ENCODE results near the gene IKBKE. TPM values are rescaled to one million over a fixed set of nuclear protein-coding genes. Genes with fewer than 3 reads are reported as not detected.

IKBKE gene
- total RNA-seq, 1 experiment from 2014 or later, result 12.7 TPM

DNA sequence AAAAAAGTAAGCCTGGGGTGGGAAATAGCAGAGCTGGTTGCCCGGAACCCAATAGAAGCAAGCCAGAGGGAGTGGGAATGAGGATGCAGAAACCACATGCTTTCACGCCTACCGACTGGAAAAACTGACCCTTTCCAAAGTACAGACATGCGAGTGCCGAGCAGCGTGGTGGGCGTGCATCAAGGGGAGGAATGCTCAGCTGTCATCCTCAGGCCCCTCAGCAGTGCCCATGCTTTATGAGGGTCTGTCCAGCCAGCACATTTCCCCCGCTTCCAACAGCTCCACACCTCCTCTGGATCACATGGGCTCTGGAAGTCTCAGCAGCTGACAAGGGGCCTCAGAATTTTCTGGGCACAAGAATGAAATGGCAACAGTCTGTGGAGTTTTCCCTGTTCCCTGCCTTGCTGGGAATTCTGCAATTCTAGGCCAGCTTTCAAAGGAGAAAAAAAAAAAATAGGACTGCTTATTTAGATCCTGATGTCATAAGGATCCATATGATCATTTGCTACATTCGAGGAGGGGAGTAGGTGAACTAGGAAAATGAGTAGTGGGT is 19.1 kb upstream of the IKBKE start:
- no peak for DNase-seq (ENCODE audit: low spot score)
- in situ Hi-C loops (cut with HindIII; ENCODE audit: low sequenced_read_pairs), result no loop called here

DNA sequence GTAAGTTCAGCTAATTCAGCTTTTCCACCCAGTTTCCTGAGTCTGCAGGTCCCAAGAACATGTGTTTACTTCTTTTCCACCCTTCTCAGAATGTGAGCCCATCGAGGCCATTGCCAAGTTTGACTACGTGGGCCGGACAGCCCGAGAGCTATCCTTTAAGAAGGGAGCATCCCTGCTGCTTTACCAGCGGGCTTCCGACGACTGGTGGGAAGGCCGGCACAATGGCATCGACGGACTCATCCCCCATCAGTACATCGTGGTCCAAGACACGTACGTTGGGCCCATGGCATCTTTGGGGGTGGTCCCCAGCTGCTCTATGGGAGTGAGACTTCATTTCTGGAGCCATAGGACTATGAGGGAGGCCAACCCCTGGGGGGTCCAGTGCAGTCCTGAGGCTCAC is 17.2 kb upstream of the IKBKE start:
- in situ Hi-C loops (cut with HindIII; ENCODE audit: low sequenced_read_pairs), result no loop called here
- no peak for DNase-seq (ENCODE audit: low spot score)

DNA sequence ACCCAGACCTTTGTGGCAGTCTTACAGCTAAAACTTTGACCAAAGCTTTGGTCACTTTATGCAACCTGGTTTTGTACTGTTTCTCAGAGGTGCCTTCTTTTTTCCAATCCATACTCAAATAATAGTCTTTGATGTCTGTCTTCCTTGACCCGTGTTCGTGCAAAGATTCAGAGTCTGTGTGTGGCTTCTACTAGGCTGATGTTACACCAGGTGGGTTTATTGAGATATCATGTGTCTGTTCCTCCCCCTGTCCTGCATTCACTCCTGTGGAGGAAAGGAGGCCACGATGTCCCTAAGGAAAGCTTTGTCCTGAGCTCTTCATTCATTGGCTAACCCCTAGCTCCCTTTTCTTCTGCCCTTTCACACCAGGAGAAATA is 15.0 kb upstream of the IKBKE start:
- in situ Hi-C loops (cut with HindIII; ENCODE audit: low sequenced_read_pairs), result no loop called here
- no peak for DNase-seq (ENCODE audit: low spot score)

DNA sequence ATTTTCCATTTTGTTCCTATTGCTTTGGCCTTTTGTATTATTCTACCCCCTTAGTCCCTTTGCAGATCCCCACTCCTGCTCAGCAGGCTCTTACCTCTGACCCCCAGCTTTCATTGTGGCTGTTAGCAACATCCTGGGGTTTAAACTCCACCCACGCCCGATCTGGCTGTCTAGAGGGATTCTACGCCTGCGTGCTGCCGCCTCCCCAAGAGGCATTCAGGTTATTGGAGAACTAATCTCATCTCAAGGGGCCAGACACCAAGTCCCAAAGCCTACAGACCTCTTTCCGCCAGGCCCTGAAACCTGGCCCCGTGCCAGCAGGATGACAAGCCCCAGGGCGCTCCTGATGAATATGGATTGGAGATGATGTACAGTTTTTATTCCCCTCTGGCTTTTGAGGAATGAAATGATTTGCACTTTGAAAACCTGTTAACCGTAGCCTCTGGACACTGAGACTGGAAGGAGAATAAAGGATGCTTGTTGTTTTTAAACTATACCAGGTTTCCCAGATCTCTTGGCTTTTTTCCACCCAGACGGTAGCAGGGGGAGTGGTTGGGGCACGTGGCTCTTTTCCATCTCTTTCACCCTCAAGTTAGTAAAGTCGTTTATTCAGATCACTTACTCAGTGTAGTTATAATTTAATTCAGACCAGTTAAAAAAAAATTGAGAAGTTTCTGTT is 14.5 kb upstream of the IKBKE start:
- in situ Hi-C loops (cut with HindIII; ENCODE audit: low sequenced_read_pairs), result no loop called here
- DNase-seq (ENCODE audit: low spot score), result peak; percentile 62

GRCh38 chr1:206456577-206457370 is 13.5 kb upstream of the IKBKE start:
- in situ Hi-C loops (cut with HindIII; ENCODE audit: low sequenced_read_pairs), result no loop called here
- DNase-seq (ENCODE audit: low spot score), result no peak

- in situ Hi-C loops (cut with HindIII; ENCODE audit: low sequenced_read_pairs), result no loop called here
- DNase-seq (ENCODE audit: low spot score), result no peak
These were observed 12.7 kb upstream of the IKBKE start for GRCh38 chr1:206457408-206458120.

DNA sequence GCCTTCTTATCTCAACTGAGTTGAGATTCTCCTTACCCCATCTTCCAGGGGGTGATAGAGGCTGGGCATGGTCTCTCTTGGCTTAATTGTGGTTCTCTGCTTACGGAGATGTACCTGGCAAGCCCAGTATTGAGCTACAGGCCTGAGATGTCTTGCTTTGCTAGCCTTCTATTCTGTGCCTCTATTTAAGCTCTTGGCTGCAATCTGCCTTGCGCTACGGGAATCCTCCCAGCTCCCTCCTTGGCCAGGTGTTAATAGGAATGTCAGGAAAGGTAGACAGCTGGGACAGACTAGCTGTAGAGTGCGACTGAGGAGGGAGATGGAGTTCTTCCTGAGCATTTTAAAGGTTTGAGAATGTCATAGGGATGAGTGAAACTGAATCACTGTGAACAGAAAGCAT is 10.6 kb upstream of the IKBKE start:
- peak; percentile 66 for DNase-seq (ENCODE audit: low spot score)
- in situ Hi-C loops (cut with HindIII; ENCODE audit: low sequenced_read_pairs), result no loop called here

DNA sequence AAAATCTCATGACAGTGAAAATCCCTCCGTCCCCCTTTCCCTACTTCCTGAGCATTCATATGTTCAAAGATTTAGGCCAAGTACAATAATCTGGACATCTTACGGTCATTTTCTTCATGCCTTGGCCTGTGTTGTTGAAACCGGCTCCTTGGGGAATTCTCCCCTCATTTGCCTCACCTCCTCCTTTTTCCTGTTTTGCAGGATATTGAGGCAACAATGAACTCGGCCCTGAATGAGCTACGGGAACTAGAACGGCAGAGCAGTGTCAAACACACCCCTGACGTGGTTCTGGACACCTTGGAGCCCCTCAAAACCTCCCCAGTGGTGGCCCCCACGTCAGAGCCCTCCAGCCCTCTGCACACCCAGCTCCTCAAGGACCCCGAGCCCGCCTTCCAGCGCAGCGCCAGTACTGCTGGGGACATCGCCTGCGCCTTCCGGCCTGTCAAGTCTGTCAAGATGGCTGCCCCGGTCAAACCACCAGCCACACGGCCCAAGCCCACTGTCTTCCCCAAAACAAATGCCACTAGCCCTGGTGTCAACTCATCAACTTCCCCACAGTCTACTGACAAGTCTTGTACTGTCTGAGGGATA is 9.3 kb upstream of the IKBKE start:
- DNase-seq (ENCODE audit: low spot score), result no peak
- in situ Hi-C loops (cut with HindIII; ENCODE audit: low sequenced_read_pairs), result no loop called here

GRCh38 chr1:206461602-206462455 is 8.4 kb upstream of the IKBKE start:
- peak; percentile 84 for DNase-seq (ENCODE audit: low spot score)
- in situ Hi-C loops (cut with HindIII; ENCODE audit: low sequenced_read_pairs), result no loop called here

DNA sequence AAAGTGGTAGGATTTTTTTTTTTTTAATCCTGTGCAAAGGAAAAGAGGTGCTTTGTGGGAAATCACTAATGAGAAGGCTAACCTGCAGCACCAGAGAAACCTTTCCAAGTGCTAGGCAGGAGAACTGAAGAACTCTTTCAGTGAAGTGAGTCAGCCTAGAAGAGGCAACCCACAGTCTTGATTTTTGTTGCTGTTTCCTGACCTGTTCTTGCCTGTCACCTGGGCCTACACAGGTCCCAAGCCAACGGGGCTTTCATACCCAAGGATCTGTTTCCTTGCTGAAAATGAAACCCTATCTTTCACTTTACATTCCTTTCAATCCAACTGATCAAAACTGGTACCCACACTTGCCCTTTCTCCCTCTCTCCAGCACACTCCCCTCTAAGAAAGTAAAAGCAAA is 7.1 kb upstream of the IKBKE start:
- in situ Hi-C loops (cut with HindIII; ENCODE audit: low sequenced_read_pairs), result no loop called here

DNA sequence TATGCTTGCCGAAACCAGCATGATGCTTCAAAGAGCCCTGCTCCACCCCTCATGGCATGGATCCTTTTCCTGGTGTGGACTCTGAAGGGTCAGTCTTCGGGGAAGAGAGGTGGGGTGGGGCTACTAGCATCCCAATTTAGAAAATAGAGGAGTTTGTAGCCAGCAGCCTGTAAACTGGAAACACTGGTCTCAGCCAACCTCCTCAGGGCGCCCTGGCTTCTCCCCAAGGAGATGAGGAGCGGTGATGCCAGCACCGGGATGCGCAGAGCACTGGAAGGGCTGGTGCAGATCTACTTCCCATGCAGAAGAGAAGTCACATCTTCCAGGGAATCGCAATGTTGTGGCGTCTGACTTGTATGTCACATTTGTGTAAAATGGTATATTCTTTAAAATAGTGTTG is 6.4 kb upstream of the IKBKE start:
- DNase-seq (ENCODE audit: low spot score), result peak; percentile 78

More for the DNA sequence above, 7.1 kb upstream of the IKBKE start:
- no peak for DNase-seq (ENCODE audit: low spot score)

GRCh38 chr1:206464456-206464964 is 5.8 kb upstream of the IKBKE start:
- peak; percentile 61 for DNase-seq (ENCODE audit: low spot score)
- in situ Hi-C loops (cut with HindIII; ENCODE audit: low sequenced_read_pairs), result no loop called here

More for the DNA sequence above, 6.4 kb upstream of the IKBKE start:
- in situ Hi-C loops (cut with HindIII; ENCODE audit: low sequenced_read_pairs), result no loop called here

- in situ Hi-C loops (cut with HindIII; ENCODE audit: low sequenced_read_pairs), result no loop called here
- DNase-seq (ENCODE audit: low spot score), result no peak
These were observed 4.3 kb upstream of the IKBKE start for GRCh38 chr1:206465951-206466350.

DNA sequence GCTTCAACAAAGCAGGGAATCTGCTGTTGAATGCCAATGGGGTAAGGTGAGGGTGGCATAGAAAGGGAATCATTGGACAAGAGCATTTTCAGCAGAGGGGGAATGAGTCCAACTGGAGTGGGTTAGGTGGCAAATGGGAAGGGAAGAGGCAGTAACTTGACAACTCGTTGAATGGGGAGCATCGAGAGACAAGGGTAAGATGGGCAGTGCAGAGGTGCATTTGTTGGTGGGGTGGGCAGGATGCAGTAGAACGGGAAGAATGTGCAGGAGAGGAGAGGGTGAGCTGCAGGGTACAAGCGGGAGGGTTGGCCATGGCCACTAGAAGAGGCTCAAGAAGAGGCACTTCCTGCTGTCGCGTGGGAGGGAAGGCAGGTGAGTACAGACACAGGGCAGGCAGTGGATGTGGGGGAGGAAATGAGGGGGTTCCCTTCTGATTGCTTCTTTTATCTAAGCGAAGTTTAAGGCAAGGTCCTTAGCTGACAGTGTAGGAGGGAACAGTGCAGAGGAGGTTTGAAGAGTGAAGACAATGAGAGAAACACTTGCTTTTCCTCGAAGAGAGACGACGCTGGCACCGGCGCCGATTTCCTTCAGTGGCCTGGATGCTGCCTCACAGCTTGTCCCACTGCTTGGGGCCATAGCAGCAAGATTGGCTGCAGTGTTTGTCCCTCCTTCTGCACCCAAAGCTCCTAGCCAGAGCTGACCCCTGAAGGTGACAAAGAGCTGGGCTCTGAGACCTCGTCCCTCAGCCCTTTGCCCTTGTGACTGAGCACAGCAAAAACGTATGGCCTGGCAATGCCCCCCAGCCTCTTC is 3.2 kb upstream of the IKBKE start:
- DNase-seq (ENCODE audit: low spot score), result peak; percentile 62
- in situ Hi-C loops (cut with HindIII; ENCODE audit: low sequenced_read_pairs), result no loop called here

DNA sequence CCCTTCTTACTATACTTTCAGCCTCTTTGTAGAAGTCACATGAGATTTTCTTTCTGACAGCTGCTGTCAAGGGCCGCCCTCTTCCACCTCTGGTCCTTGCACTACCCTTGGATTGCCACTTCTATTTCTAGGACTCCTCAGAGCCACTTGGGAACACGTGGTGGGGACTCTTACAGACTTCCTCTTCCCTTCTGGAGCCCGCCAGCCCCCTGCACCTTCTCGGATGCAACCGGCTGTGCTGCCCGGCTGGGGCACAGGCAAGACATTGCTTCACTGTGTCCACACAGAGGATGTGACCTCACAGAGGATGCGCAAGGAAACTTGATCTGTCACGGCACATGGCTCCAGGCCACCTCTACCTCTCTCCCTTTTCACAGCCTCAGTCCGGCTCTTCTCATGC is 2.4 kb upstream of the IKBKE start:
- DNase-seq (ENCODE audit: low spot score), result no peak
- in situ Hi-C loops (cut with HindIII; ENCODE audit: low sequenced_read_pairs), result no loop called here

- no peak for DNase-seq (ENCODE audit: low spot score)
- in situ Hi-C loops (cut with HindIII; ENCODE audit: low sequenced_read_pairs), result no loop called here
These were observed 1.7 kb upstream of the IKBKE start for GRCh38 chr1:206468571-206468970.

DNA sequence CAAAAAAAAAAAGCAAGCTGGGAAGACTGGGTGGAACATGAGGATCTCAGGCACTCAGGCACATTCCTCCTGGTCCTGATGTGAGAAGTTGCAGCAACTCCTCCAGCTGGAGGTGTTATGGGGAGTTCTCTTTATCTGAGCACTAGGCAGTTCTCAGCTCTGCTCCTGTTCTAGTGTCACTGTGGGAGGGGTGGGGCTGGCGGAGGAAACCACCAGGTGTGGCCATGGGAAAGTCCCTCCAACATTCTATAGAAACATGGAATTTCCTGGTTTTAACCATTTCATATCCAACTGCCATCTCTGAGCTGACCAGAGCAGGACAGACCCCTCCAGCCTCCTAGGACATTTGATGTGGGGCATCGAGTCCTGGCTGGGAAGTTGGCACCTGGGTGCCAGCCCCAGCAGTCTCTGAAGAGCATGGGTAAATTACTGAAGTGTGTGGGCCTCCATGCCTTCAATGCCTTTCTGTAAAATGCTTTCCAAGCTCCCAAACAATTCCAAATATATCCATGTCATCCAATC is 804 bp upstream of the IKBKE start:
- no peak for DNase-seq (ENCODE audit: low spot score)
- in situ Hi-C loops (cut with HindIII; ENCODE audit: low sequenced_read_pairs), result no loop called here
